IPS-NIHi11 (cell line): Measurements from ENCODE around the gene COX20.
A peak's percentile ranks its signal among the peaks of the same experiment; 100 is the strongest.

ENCODE experiments used
- DNase-seq: peaks from one replicate; pipeline ENCODE4 v3.0.0; 2012; ENCODE audit warnings: mixed read lengths, low spot score

COX20 gene

DNA sequence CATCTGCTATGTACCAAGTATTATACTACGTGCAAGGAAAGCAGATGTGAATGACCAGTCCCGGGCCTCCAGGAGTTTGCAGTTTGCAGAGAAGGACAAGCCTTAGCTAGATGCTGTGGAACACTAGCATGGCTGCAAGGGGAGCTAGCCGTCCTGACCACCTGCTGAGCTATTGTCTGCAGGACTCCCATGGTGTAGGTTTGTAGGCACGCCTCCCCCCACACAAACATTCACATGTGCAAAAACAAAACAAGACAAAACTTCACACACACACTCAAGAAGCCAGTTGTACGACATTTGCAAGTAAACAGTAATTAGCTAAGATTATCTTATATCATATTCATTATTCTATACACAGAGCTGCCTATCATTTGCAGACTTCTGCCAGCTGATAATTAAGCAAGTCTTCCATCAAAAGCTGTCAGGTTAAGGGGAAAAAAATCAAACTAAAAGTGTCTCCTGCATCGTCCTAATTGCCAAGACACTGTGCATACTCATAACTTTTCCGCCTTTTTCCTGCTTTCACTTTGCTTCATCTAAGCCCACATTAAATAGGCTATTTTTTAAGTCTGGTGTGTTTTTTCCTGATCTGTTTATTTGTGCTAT, 39.6 kb downstream of the COX20 start:
- DNase-seq, result peak; percentile 73

DNA sequence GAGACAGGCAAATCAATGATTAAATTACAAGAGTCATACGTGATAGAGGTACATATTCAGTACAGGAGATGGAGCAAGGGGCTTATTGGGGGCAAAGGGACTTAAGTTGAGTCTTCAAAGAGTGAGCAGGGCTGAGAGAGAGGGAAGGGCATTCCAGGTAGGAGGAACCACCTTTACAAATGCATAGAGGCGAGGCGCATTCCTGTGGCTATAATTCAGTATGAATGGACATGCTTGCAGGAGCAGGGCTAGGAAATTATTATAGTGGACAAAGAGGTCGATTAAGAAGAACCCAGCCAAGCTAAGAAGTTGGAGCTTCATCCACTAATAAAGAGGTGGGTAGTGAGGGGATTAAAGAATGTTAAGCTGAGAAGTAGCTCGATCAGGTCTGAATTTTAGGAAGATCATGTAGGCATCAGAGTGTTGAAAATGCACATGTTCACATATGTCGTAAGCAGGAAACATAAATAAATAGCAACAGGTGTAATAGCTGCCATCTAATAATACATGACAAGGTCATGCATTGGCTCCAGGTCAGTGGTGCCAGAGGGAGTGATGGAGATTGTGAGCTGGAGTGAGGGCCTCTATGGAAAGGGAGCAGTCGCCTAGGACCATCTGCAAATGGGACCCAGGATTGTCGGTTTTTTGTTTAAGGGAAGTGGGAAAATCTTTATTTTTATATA, 40.9 kb downstream of the COX20 start:
- DNase-seq, result no peak

DNA sequence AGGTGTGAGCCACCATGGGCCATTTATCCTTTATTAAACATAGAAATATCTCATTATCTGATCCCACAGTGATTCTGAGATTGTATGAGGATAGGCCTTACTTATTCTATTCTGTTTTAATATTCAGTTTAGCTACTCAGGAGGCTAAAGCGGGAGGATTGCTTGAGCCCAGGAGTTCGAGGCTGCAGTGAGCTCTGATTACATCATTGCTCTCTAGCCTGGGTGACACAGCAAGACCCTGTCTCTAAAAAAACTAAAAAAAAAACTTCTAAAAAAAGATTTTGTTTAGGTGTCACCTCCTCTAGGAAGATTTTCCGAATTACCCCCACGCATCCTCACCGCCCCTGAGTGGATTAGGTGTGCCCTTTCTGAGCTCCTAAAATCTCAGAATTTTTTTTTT, 43.2 kb downstream of the COX20 start:
- no peak for DNase-seq

DNA sequence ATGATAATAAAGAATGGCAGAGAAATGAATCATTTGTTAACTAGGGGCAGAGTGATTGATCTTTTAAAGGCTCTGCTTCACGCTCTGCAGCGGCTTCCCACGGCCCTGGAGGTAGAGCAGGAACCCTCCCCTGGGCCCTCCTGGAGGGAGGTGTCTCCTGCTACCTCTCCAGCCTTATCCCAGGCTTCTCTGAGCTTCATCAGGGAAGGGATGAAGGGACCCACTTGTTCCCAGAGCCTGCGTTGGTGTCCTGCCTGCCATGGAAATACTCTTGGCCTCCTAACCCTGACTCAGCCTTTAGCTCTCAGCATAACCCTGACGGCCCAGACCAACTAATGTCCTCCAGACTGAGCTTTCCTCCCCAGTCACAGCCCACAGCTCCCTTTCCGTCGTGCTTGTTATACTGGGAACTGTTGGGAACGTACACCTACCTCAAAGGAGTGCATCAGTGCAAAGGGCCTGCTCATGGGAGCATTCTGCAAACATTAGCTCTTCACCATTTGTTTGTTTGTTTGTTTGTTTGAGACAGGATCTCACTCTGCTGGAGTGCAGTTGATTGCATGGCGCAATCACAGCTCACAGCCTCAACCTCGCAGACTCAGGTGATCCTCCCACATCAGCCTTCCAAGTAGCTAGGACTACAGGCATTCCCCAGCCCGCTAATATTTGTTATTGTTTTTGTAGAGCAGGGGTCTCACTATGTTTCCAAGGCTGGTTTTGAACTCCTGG, 46.3 kb downstream of the COX20 start:
- DNase-seq, result no peak

DNA sequence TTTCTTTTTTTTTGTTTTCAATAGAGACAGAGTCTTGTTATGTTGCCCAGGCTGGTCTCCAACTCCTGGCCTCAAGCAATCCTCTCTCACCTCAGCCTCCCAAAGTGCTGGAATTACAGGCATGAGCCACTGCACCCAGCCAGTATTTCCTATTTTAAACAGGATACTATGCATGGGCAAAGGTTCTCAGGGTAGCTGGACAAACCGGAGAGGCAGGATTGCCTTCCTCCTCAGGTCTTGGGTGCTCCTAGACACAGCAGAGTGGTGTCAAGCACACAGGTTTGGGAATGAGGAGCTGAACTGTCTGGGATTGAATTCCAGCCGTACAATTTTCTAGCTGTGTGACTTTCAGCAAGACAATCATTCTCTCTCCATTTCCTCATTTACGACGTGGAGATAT, 51.8 kb downstream of the COX20 start:
- no peak for DNase-seq

DNA sequence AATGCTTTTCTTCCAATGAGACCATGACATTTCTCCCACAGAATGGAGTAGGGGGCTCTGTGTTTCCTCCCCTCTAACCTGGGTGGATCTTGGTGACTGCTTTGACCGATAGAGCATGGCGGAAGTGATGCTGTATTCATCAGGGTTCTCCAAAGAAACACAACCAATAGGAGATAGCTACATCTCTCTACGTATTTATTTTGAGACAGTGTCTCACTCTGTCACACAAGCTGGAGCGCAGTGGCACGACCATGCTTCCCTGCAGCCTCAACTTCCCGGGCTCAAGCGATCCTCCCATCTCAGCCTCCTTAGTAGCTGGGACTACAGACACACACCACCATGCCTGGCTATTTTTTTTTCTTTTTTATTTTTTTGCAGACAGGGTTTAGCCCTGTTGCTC, 58.4 kb downstream of the COX20 start:
- no peak for DNase-seq
